Measurements from ENCODE around the gene PICK1.

PICK1 gene

GRCh38 chr22:38049812-38050619 lies 7.2 kb upstream of the PICK1 start:
- Histone ChIP-seq H3K9me3 (no peaks in the 10 kb centered on the region), H3K4me3 (ENCODE audit: low read depth in 1 of 2, low read length in 1 of 2) (no peak overlapping the region), H3K27ac (no peak overlapping the region), H3K36me3 (no peaks in the 10 kb centered on the region), H3K4me1 (ENCODE audit: control insufficient read depth in 1 of 2, insufficient read depth in 1 of 2, low read depth in 1 of 2, low read length in 1 of 2) (peaks cover 0 to 6% of the 10 kb centered on the region in 2 experiments), H3K27me3 (peaks cover 9% of the 10 kb centered on the region)
- TF ChIP-seq CTCF (IDR thresholded peaks at IDR 0.05) = no peak

GRCh38 chr22:38050720-38051119 lies 6.5 kb upstream of the PICK1 start:
- peaks cover 0 to 6% of the 10 kb centered on the region in 2 experiments for H3K4me1 ChIP-seq (ENCODE audit: control insufficient read depth in 1 of 2, insufficient read depth in 1 of 2, low read depth in 1 of 2, low read length in 1 of 2)

GRCh38 chr22:38051261-38051660 lies 5.9 kb upstream of the PICK1 start:
- no peak for TF ChIP-seq CTCF (IDR thresholded peaks at IDR 0.05)
- no peak overlapping the region for H3K4me3 ChIP-seq (ENCODE audit: low read depth in 1 of 2, low read length in 1 of 2)

More at GRCh38 chr22:38050720-38051119, 6.5 kb upstream of the PICK1 start:
- Histone ChIP-seq H3K27ac (no peak overlapping the region), H3K4me3 (ENCODE audit: low read depth in 1 of 2, low read length in 1 of 2) (no peak overlapping the region), H3K27me3 (peaks cover 11% of the 10 kb centered on the region), H3K9me3 (no peaks in the 10 kb centered on the region), H3K36me3 (no peaks in the 10 kb centered on the region)
- no peak for TF ChIP-seq CTCF (IDR thresholded peaks at IDR 0.05)

GRCh38 chr22:38051900-38052862 lies 5.0 kb upstream of the PICK1 start:
- H3K27ac ChIP-seq = no peak overlapping the region
- TF ChIP-seq CTCF (IDR thresholded peaks at IDR 0.05) = peak; percentile 78
- no peak overlapping the region for H3K4me3 ChIP-seq (ENCODE audit: low read depth in 1 of 2, low read length in 1 of 2)
- H3K9me3 ChIP-seq = no peaks in the 10 kb centered on the region
- H3K27me3 ChIP-seq = peaks cover 11% of the 10 kb centered on the region
- no peaks in the 10 kb centered on the region for H3K36me3 ChIP-seq
- H3K4me1 ChIP-seq (ENCODE audit: control insufficient read depth in 1 of 2, insufficient read depth in 1 of 2, low read depth in 1 of 2, low read length in 1 of 2) = peaks cover 6 to 15% of the 10 kb centered on the region in 2 experiments

More at GRCh38 chr22:38051261-38051660, 5.9 kb upstream of the PICK1 start:
- no peaks in the 10 kb centered on the region for H3K36me3 ChIP-seq
- no peak overlapping the region for H3K27ac ChIP-seq
- no peaks in the 10 kb centered on the region for H3K9me3 ChIP-seq
- peaks cover 0 to 7% of the 10 kb centered on the region in 2 experiments for H3K4me1 ChIP-seq (ENCODE audit: control insufficient read depth in 1 of 2, insufficient read depth in 1 of 2, low read depth in 1 of 2, low read length in 1 of 2)
- H3K27me3 ChIP-seq = peaks cover 11% of the 10 kb centered on the region

GRCh38 chr22:38062791-38063190 lies 5.6 kb downstream of the PICK1 start:
- Histone ChIP-seq H3K9me3 (no peaks in the 10 kb centered on the region), H3K27me3 (no peaks in the 10 kb centered on the region), H3K27ac (no peak overlapping the region), H3K4me1 (ENCODE audit: control insufficient read depth in 1 of 2, insufficient read depth in 1 of 2, low read depth in 1 of 2, low read length in 1 of 2) (peaks cover 0 to 2% of the 10 kb centered on the region in 2 experiments), H3K36me3 (peaks cover 53% of the 10 kb centered on the region), H3K4me3 (ENCODE audit: low read depth in 1 of 2, low read length in 1 of 2) (no peak overlapping the region)
- TF ChIP-seq CTCF (IDR thresholded peaks at IDR 0.05) = no peak

All from neutrophil (primary cell).